Peyer's patch (tissue), 4 donors: ENCODE results near the gene TAP2.

ENCODE experiments used
- POLR2A ChIP-seq, 2 donors: fragments of 450-650 bp; IDR thresholded peaks; one replicate each; pipeline ENCODE4 v1.5.1; 2017; ENCODE audit warnings: antibody characterized with exemption in 2 of 2, mild to moderate bottlenecking in 2 of 2, moderate library complexity in 2 of 2
- TF ChIP-seq, protein P1 (sequence below), 6 experiments: fragments of 450-650 bp in 4 of 6; fragments of 200-600 bp in 2 of 6; sonication (generic) in 1 of 6; IDR thresholded peaks; one replicate each; pipeline ENCODE4 v1.5.1; 2017 to 2019; ENCODE audit warnings: antibody characterized with exemption in 6 of 6, mild to moderate bottlenecking in 3 of 6, moderate library complexity in 1 of 6

DNA sequence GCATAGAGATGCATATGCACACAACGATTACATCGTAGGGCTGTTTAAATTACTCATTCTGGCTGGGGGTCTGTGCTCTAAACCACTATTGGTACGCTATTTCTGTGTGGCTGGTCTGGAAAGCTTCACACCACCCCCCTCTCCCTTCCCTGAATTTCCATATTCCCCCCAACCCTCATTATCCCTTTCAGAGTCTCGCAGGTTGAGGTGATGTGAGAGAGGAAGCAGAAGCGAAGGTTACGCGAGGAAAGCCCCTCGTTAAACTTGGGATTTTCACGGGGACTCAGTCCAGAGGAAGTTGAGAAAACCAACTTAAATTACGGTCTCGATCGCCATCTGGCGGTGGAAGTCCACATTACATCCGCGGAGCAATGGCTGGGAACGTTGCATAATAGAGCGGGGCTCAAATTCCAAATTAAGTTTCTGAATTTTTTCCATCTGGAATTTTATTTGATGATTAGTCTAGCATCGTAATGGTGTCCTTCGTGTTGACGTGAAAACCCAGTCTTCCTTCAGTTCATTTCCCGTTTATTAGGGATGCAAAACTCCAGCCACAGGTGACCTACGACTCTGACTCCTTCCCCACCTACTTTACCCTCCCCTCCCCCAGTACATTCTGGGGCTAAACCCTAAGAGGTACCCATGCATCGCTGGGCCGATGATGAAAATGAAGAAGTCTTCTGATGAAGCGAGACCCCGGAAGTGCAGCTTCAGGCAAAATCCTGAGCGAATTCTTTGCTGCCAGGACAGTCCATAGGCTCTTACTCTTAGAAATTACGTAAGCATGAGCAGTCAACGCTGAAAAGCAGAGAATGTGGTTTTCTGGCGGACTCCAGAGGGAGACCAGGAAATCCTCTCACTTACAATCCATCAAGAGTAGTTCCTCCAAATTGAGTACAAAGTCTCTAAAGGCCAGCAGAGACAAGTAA is 41.4 kb downstream of the TAP2 start:
- no peak for TF ChIP-seq POLR2A (IDR thresholded peaks at IDR 0.05)
- TF ChIP-seq, protein P1, sequence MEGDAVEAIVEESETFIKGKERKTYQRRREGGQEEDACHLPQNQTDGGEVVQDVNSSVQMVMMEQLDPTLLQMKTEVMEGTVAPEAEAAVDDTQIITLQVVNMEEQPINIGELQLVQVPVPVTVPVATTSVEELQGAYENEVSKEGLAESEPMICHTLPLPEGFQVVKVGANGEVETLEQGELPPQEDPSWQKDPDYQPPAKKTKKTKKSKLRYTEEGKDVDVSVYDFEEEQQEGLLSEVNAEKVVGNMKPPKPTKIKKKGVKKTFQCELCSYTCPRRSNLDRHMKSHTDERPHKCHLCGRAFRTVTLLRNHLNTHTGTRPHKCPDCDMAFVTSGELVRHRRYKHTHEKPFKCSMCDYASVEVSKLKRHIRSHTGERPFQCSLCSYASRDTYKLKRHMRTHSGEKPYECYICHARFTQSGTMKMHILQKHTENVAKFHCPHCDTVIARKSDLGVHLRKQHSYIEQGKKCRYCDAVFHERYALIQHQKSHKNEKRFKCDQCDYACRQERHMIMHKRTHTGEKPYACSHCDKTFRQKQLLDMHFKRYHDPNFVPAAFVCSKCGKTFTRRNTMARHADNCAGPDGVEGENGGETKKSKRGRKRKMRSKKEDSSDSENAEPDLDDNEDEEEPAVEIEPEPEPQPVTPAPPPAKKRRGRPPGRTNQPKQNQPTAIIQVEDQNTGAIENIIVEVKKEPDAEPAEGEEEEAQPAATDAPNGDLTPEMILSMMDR (IDR thresholded peaks at IDR 0.05) = peak; percentile 87 to 98 (median 90)
